Liver (tissue), 9 donors: ENCODE data around the gene ANOS1. TPM values are rescaled to one million over a fixed set of nuclear protein-coding genes. Genes with fewer than 3 reads are reported as not detected.

Experiments used
- DNase-seq: peaks from one replicate; pipeline ENCODE4 v3.0.0-alpha.2; 2017; ENCODE audit warnings: low spot score
- H3K27ac ChIP-seq, 2 donors: one replicate each; pipeline ENCODE4 v1.7.0; 2013; ENCODE audit warnings: inconsistent platforms in 2 of 2, low read length in 2 of 2, control low read depth in 1 of 2, low read depth in 1 of 2, mild to moderate bottlenecking in 1 of 2
- H3K27me3 ChIP-seq, 4 donors: one replicate each; pipeline versions ENCODE4 v1.6.1 to v1.7.0; 2013; ENCODE audit warnings: low read length in 3 of 4, inconsistent platforms in 1 of 4, mild to moderate bottlenecking in 1 of 4, moderate library complexity in 1 of 4; ENCODE audit not compliant: control insufficient read depth in 4 of 4, insufficient read depth in 4 of 4
- H3K36me3 ChIP-seq, 4 donors: one replicate each; pipeline versions ENCODE4 v1.6.1 to v1.7.0; 2013; ENCODE audit warnings: low read length in 3 of 4, mild to moderate bottlenecking in 3 of 4, low read depth in 1 of 4, moderate library complexity in 1 of 4; ENCODE audit not compliant: control insufficient read depth in 4 of 4, insufficient read depth in 3 of 4
- H3K4me1 ChIP-seq, 4 donors: one replicate each; pipeline versions ENCODE4 v1.6.1 to v1.7.0; 2013; ENCODE audit warnings: low read length in 3 of 4, mild to moderate bottlenecking in 3 of 4, moderate library complexity in 1 of 4; ENCODE audit not compliant: control insufficient read depth in 4 of 4, insufficient read depth in 4 of 4
- H3K4me3 ChIP-seq, 3 donors: one replicate each; pipeline versions ENCODE4 v1.6.1 to v1.7.0; 2013; ENCODE audit warnings: low read length in 3 of 3, control low read depth in 1 of 3, low read depth in 1 of 3, mild to moderate bottlenecking in 1 of 3
- H3K9ac ChIP-seq, 2 donors: one replicate each; pipeline ENCODE4 v1.7.0; 2013; ENCODE audit warnings: low read length in 2 of 2, mild to moderate bottlenecking in 2 of 2, moderate library complexity in 2 of 2, control low read depth in 1 of 2, low read depth in 1 of 2
- H3K9me3 ChIP-seq, 4 donors: one replicate each; pipeline versions ENCODE4 v1.6.1 to v1.7.0; 2013; ENCODE audit warnings: low read length in 3 of 4; ENCODE audit not compliant: control insufficient read depth in 4 of 4
- ATF3 ChIP-seq: IDR thresholded peaks from 2 replicates; pipeline ENCODE4 v1.6.1; 2016; ENCODE audit warnings: antibody characterized with exemption
- CTCF ChIP-seq: fragments of 150-350 bp; IDR thresholded peaks from 2 replicates; pipeline ENCODE4 v1.5.1; 2017; ENCODE audit warnings: improper control_type of control experiment, low read depth, low read length; ENCODE audit not compliant: missing input control
- EGR1 ChIP-seq, 2 donors: IDR thresholded peaks; 2 replicates each; pipeline ENCODE4 v1.6.1; 2016 to 2018; ENCODE audit warnings: antibody characterized with exemption in 2 of 2, low read depth in 2 of 2
- FOXA1 ChIP-seq: IDR thresholded peaks from 2 replicates; pipeline ENCODE4 v1.6.1; 2016; ENCODE audit warnings: antibody characterized with exemption
- FOXA2 ChIP-seq: IDR thresholded peaks from 2 replicates; pipeline ENCODE4 v1.6.1; 2016; ENCODE audit warnings: antibody characterized with exemption
- GABPA ChIP-seq, 2 donors: IDR thresholded peaks in 1 of 2; conservative IDR thresholded peaks in 1 of 2; 2 replicates each; pipeline ENCODE4 v1.6.1; 2016; ENCODE audit warnings: antibody characterized with exemption in 2 of 2, mild to moderate bottlenecking in 1 of 2, moderate library complexity in 1 of 2
- HNF4A ChIP-seq, 2 donors: conservative IDR thresholded peaks; 2 replicates each; pipeline ENCODE4 v1.6.1; 2016; ENCODE audit warnings: antibody characterized with exemption in 2 of 2, mild to moderate bottlenecking in 2 of 2
- HNF4G ChIP-seq: IDR thresholded peaks from 2 replicates; pipeline ENCODE4 v1.6.1; 2016; ENCODE audit warnings: antibody characterized with exemption
- JUND ChIP-seq, 2 donors: IDR thresholded peaks; 2 replicates each; pipeline ENCODE4 v1.6.1; 2016; ENCODE audit warnings: antibody characterized with exemption in 2 of 2
- NR2F2 ChIP-seq: IDR thresholded peaks from 2 replicates; pipeline ENCODE4 v1.6.1; 2016; ENCODE audit warnings: antibody characterized with exemption
- RAD21 ChIP-seq, 2 donors: IDR thresholded peaks; 2 replicates each; pipeline ENCODE4 v1.6.1; 2016; ENCODE audit warnings: antibody characterized with exemption in 2 of 2, mild to moderate bottlenecking in 2 of 2
- REST ChIP-seq: IDR thresholded peaks from 2 replicates; pipeline ENCODE4 v1.6.1; 2016; ENCODE audit warnings: antibody characterized with exemption, mild to moderate bottlenecking
- RXRA ChIP-seq, 2 donors: IDR thresholded peaks; 2 replicates each; pipeline ENCODE4 v1.6.1; 2017 to 2018; ENCODE audit warnings: antibody characterized with exemption in 2 of 2, mild to moderate bottlenecking in 1 of 2
- SP1 ChIP-seq: IDR thresholded peaks from 2 replicates; pipeline ENCODE4 v1.6.1; 2018; ENCODE audit warnings: antibody characterized with exemption, mild to moderate bottlenecking
- TAF1 ChIP-seq: conservative IDR thresholded peaks from 2 replicates; pipeline ENCODE4 v1.6.1; 2016; ENCODE audit warnings: antibody characterized with exemption, mild to moderate bottlenecking
- YY1 ChIP-seq: IDR thresholded peaks from 2 replicates; pipeline ENCODE4 v1.6.1; 2016; ENCODE audit warnings: antibody characterized with exemption, mild to moderate bottlenecking
- WGBS: extraction: QIAGEN DNeasy Blood & Tissue Kit; methylation state at CpG from one replicate; pipeline ENCODE4 v1.1.7; 2013; 5-methylcytosine and 5-hydroxymethylcytosine counted together
- polyA plus RNA-seq, 2 donors: library from polyadenylated mRNA; stranded (reverse) in 1 of 2; unstranded in 1 of 2; fragments of 200-250 nt in 1 of 2; fragments of >200 nt in 1 of 2; fragmentation: Nextera tagmentation in 1 of 2; extraction: Ambion mirVana in 1 of 2; gene quantifications; one replicate each; pipeline versions ENCODE4 v1.2.1 to v1.2.3, GENCODE V29; 2013 to 2015
- total RNA-seq, 2 donors: library from RNA; depleted of rRNA; stranded (reverse); fragments of >200 nt; gene quantifications; one replicate each; pipeline ENCODE4 v1.2.3, GENCODE V29; 2014
- TF ChIP-seq, protein P1 (sequence below): IDR thresholded peaks from 2 replicates; pipeline ENCODE4 v1.6.1; 2016; ENCODE audit warnings: antibody characterized with exemption
- TF ChIP-seq, protein P2 (sequence below): IDR thresholded peaks from 2 replicates; pipeline ENCODE4 v1.6.1; 2016; ENCODE audit warnings: antibody characterized with exemption
- donor health status: healthy.
- donor health status: healthy.
- donor health status: healthy.
- donor health status: healthy.
- donor health status: healthy.

ANOS1 gene
- total and polyA plus RNA-seq, 4 donors: 0.08 to 1.6 (median 0.27) TPM

- Histone ChIP-seq H3K4me1 (no peaks in the 10 kb centered on the region), H3K27ac (no peak overlapping the region), H3K4me3 (no peak overlapping the region), H3K27me3 (peaks cover 0 to 2% (median 0%) of the 10 kb centered on the region in 4 donors), H3K36me3 (no peaks in the 10 kb centered on the region), H3K9ac (no peak overlapping the region), H3K9me3 (no peaks in the 10 kb centered on the region)
- no peak for DNase-seq
- 29% methylated on average over 7 of the region's 7 CpGs for WGBS
- no peak for TF ChIP-seq REST
- TF ChIP-seq RXRA (IDR thresholded peaks at IDR 0.05): no peak
- TF ChIP-seq HNF4G: no peak
- TF ChIP-seq EGR1 (IDR thresholded peaks at IDR 0.05; ENCODE audit: low read depth in 2 of 2): no peak
- no peak for TF ChIP-seq RAD21 (IDR thresholded peaks at IDR 0.05)
- TF ChIP-seq JUND (IDR thresholded peaks at IDR 0.05): no peak
- no peak for TF ChIP-seq CTCF
- TF ChIP-seq ATF3: no peak
- TF ChIP-seq, protein P1, sequence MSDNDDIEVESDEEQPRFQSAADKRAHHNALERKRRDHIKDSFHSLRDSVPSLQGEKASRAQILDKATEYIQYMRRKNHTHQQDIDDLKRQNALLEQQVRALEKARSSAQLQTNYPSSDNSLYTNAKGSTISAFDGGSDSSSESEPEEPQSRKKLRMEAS: no peak
- no peak for TF ChIP-seq YY1
- TF ChIP-seq TAF1: no peak
- TF ChIP-seq SP1: no peak
- no peak for TF ChIP-seq FOXA1
- TF ChIP-seq NR2F2: no peak
- TF ChIP-seq, protein P2, sequence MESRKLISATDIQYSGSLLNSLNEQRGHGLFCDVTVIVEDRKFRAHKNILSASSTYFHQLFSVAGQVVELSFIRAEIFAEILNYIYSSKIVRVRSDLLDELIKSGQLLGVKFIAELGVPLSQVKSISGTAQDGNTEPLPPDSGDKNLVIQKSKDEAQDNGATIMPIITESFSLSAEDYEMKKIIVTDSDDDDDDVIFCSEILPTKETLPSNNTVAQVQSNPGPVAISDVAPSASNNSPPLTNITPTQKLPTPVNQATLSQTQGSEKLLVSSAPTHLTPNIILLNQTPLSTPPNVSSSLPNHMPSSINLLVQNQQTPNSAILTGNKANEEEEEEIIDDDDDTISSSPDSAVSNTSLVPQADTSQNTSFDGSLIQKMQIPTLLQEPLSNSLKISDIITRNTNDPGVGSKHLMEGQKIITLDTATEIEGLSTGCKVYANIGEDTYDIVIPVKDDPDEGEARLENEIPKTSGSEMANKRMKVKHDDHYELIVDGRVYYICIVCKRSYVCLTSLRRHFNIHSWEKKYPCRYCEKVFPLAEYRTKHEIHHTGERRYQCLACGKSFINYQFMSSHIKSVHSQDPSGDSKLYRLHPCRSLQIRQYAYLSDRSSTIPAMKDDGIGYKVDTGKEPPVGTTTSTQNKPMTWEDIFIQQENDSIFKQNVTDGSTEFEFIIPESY: no peak
- TF ChIP-seq FOXA2: no peak
- no peak for TF ChIP-seq HNF4A (conservative IDR thresholded peaks at IDR 0.05)
- TF ChIP-seq GABPA (IDR thresholded peaks at IDR 0.05 in 1 of 2, conservative IDR thresholded peaks at IDR 0.05 in 1 of 2): no peak
Measured at GRCh38 chrX:8632924-8633323, 99.0 kb downstream of the ANOS1 start.
